HUES48 (cell line): Measurements from ENCODE around the gene KAT6B.

ENCODE experiments used
- H3K27ac ChIP-seq: one replicate; pipeline ENCODE4 v1.7.0; 2013; ENCODE audit warnings: low read depth, low read length, inconsistent platforms
- H3K27me3 ChIP-seq: 2 replicates; pipeline ENCODE4 v1.6.1; 2013; ENCODE audit warnings: mild to moderate bottlenecking, low read length; ENCODE audit not compliant: control insufficient read depth, insufficient read depth
- H3K36me3 ChIP-seq: 2 replicates; pipeline ENCODE4 v1.6.1; 2013; ENCODE audit warnings: low read length; ENCODE audit not compliant: control insufficient read depth, insufficient read depth
- H3K4me1 ChIP-seq: 2 replicates; pipeline ENCODE4 v1.6.1; 2013; ENCODE audit warnings: mild to moderate bottlenecking, low read length; ENCODE audit not compliant: control insufficient read depth, insufficient read depth
- H3K4me3 ChIP-seq: 2 replicates; pipeline ENCODE4 v1.5.1; 2013; ENCODE audit warnings: mild to moderate bottlenecking, low read depth, low read length
- H3K9ac ChIP-seq: 2 replicates; pipeline ENCODE4 v1.6.1; 2013; ENCODE audit warnings: mild to moderate bottlenecking, low read depth, low read length, moderate library complexity
- H3K9me3 ChIP-seq: 2 replicates; pipeline ENCODE4 v1.6.1; 2013; ENCODE audit warnings: low read length; ENCODE audit not compliant: control insufficient read depth, insufficient read depth

KAT6B gene

GRCh38 chr10:74991435-74991834, 165.0 kb downstream of the KAT6B start:
- Histone ChIP-seq H3K27me3 (no peaks in the 10 kb centered on the region), H3K9me3 (no peaks in the 10 kb centered on the region), H3K36me3 (peaks cover 29% of the 10 kb centered on the region), H3K27ac (no peak overlapping the region), H3K9ac (no peak overlapping the region), H3K4me3 (no peak overlapping the region), H3K4me1 (no peaks in the 10 kb centered on the region)

GRCh38 chr10:74992068-74992467, 165.7 kb downstream of the KAT6B start:
- H3K36me3 ChIP-seq: peaks cover 29% of the 10 kb centered on the region
- no peak overlapping the region for H3K9ac ChIP-seq
- no peaks in the 10 kb centered on the region for H3K27me3 ChIP-seq
- H3K4me3 ChIP-seq: no peak overlapping the region
- no peaks in the 10 kb centered on the region for H3K9me3 ChIP-seq
- no peaks in the 10 kb centered on the region for H3K4me1 ChIP-seq
- no peak overlapping the region for H3K27ac ChIP-seq

GRCh38 chr10:74993649-74994048, 167.2 kb downstream of the KAT6B start:
- Histone ChIP-seq H3K9me3 (no peaks in the 10 kb centered on the region), H3K27ac (no peak overlapping the region), H3K4me3 (no peak overlapping the region), H3K36me3 (peaks cover 25% of the 10 kb centered on the region), H3K4me1 (no peaks in the 10 kb centered on the region), H3K27me3 (no peaks in the 10 kb centered on the region), H3K9ac (no peak overlapping the region)

- H3K27ac ChIP-seq: no peak overlapping the region
- peaks cover 16% of the 10 kb centered on the region for H3K36me3 ChIP-seq
- H3K4me1 ChIP-seq: no peaks in the 10 kb centered on the region
- no peaks in the 10 kb centered on the region for H3K27me3 ChIP-seq
- no peak overlapping the region for H3K4me3 ChIP-seq
- no peaks in the 10 kb centered on the region for H3K9me3 ChIP-seq
- H3K9ac ChIP-seq: no peak overlapping the region
Observed at GRCh38 chr10:74994854-74995253, 168.5 kb downstream of the KAT6B start.

- Histone ChIP-seq H3K4me1 (no peaks in the 10 kb centered on the region), H3K27ac (no peak overlapping the region), H3K4me3 (no peak overlapping the region), H3K27me3 (no peaks in the 10 kb centered on the region), H3K9ac (no peak overlapping the region), H3K36me3 (peaks cover 16% of the 10 kb centered on the region), H3K9me3 (no peaks in the 10 kb centered on the region)
Observed at GRCh38 chr10:74995806-74996205, 169.4 kb downstream of the KAT6B start.

- Histone ChIP-seq H3K27ac (no peak overlapping the region), H3K27me3 (no peaks in the 10 kb centered on the region), H3K9ac (no peak overlapping the region), H3K4me1 (no peaks in the 10 kb centered on the region), H3K4me3 (no peak overlapping the region), H3K9me3 (no peaks in the 10 kb centered on the region), H3K36me3 (peaks cover 16% of the 10 kb centered on the region)
Observed at GRCh38 chr10:74997163-74997562, 170.8 kb downstream of the KAT6B start.

- peaks cover 7% of the 10 kb centered on the region for H3K36me3 ChIP-seq
- no peak overlapping the region for H3K4me3 ChIP-seq
Observed at GRCh38 chr10:75000748-75001321, 174.4 kb downstream of the KAT6B start.

GRCh38 chr10:75001715-75002350, 175.4 kb downstream of the KAT6B start:
- Histone ChIP-seq H3K27ac (no peak overlapping the region), H3K36me3 (peaks cover 3% of the 10 kb centered on the region; the same call in 1 of the 2 replicates), H3K4me1 (no peaks in the 10 kb centered on the region), H3K9me3 (no peaks in the 10 kb centered on the region), H3K9ac (no peak overlapping the region), H3K4me3 (no peak overlapping the region), H3K27me3 (no peaks in the 10 kb centered on the region)

More at GRCh38 chr10:75000748-75001321, 174.4 kb downstream of the KAT6B start:
- Histone ChIP-seq H3K9me3 (no peaks in the 10 kb centered on the region), H3K27me3 (no peaks in the 10 kb centered on the region), H3K4me1 (no peaks in the 10 kb centered on the region), H3K27ac (no peak overlapping the region), H3K9ac (no peak overlapping the region)

GRCh38 chr10:75002351-75002725, 175.9 kb downstream of the KAT6B start:
- Histone ChIP-seq H3K27ac (no peak overlapping the region), H3K27me3 (no peaks in the 10 kb centered on the region), H3K36me3 (peaks cover under 1% of the 10 kb centered on the region; the same call in 1 of the 2 replicates), H3K4me1 (no peaks in the 10 kb centered on the region), H3K9me3 (no peaks in the 10 kb centered on the region), H3K9ac (no peak overlapping the region), H3K4me3 (no peak overlapping the region)

- H3K9me3 ChIP-seq: no peaks in the 10 kb centered on the region
- no peaks in the 10 kb centered on the region for H3K27me3 ChIP-seq
- no peaks in the 10 kb centered on the region for H3K36me3 ChIP-seq
- no peaks in the 10 kb centered on the region for H3K4me1 ChIP-seq
- H3K9ac ChIP-seq: no peak overlapping the region
- no peak overlapping the region for H3K27ac ChIP-seq
- no peak overlapping the region for H3K4me3 ChIP-seq
Observed at GRCh38 chr10:75002967-75003594, 176.7 kb downstream of the KAT6B start.

- no peak overlapping the region for H3K4me3 ChIP-seq
- H3K36me3 ChIP-seq: no peaks in the 10 kb centered on the region
- H3K4me1 ChIP-seq: no peaks in the 10 kb centered on the region
- no peaks in the 10 kb centered on the region for H3K9me3 ChIP-seq
- no peak overlapping the region for H3K27ac ChIP-seq
- no peaks in the 10 kb centered on the region for H3K27me3 ChIP-seq
- H3K9ac ChIP-seq: no peak overlapping the region
Observed at GRCh38 chr10:75003891-75004290, 177.5 kb downstream of the KAT6B start.
